ENCODE data around the gene FBXW7. TPM values are rescaled to one million over a fixed set of nuclear protein-coding genes. Genes with fewer than 3 reads are reported as not detected.

The FBXW7 gene
- total RNA-seq, 3 donors from 2014 or later (not counting 1 experiment from before 2014, with no cell fraction given), result 172 to 202 (median 175) TPM

GRCh38 chr4:152281822-152282221 is 254.1 kb downstream of the FBXW7 start:
- ATAC-seq (no peak), DNase-seq (peak in 1 of 2 donors; percentile 20)
- Histone ChIP-seq H3K4me1 (ENCODE audit: control insufficient read depth, insufficient read depth, low read length) (no peaks in the 10 kb centered on the region), H3K27ac (ENCODE audit: low read length) (no peak overlapping the region), H3K27me3 (ENCODE audit: control insufficient read depth, insufficient read depth, low read length) (no peaks in the 10 kb centered on the region), H3K4me3 (ENCODE audit: low read length) (no peak overlapping the region), H3K36me3 (ENCODE audit: control insufficient read depth, insufficient read depth, low read length) (no peaks in the 10 kb centered on the region), H3K9me3 (ENCODE audit: control insufficient read depth, insufficient read depth, low read length) (no peaks in the 10 kb centered on the region)
- Mint-ChIP-seq H3K27me3 (ENCODE audit: low read depth in 2 of 2) (no peaks in the 10 kb centered on the region), H3K9me3 (no peaks in the 10 kb centered on the region), H3K4me1 (no peaks in the 10 kb centered on the region), H3K36me3 (no peaks in the 10 kb centered on the region), H3K4me3 (no peak overlapping the region), H3K27ac (no peak overlapping the region)
- 70% methylated on average over 6 of the region's 6 CpGs for WGBS (ENCODE audit: insufficient coverage)
- TF ChIP-seq, protein P1, sequence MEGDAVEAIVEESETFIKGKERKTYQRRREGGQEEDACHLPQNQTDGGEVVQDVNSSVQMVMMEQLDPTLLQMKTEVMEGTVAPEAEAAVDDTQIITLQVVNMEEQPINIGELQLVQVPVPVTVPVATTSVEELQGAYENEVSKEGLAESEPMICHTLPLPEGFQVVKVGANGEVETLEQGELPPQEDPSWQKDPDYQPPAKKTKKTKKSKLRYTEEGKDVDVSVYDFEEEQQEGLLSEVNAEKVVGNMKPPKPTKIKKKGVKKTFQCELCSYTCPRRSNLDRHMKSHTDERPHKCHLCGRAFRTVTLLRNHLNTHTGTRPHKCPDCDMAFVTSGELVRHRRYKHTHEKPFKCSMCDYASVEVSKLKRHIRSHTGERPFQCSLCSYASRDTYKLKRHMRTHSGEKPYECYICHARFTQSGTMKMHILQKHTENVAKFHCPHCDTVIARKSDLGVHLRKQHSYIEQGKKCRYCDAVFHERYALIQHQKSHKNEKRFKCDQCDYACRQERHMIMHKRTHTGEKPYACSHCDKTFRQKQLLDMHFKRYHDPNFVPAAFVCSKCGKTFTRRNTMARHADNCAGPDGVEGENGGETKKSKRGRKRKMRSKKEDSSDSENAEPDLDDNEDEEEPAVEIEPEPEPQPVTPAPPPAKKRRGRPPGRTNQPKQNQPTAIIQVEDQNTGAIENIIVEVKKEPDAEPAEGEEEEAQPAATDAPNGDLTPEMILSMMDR (IDR thresholded peaks at IDR 0.05), result no peak
- intact Hi-C loops (cut with micrococcal nuclease), result no loop called here

GRCh38 chr4:152281211-152281610 is 254.7 kb downstream of the FBXW7 start:
- ATAC-seq, result no peak

DNA sequence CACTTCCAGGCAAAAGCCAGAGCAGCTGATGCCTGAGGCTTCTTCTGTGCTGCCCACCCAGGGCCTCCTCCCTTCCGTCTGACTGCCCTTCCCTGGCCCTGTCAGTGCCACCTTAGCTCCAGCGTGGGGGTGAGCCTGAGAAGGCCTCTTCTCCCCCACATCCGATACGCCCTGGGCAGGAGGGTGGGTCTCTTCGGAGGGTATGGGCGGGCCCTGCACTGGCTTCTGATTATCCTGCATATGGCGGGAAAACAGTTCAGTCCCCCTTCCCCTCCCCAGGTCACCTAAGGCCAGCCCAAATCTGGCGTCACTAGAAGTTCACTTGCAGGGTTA is 256.7 kb downstream of the FBXW7 start:
- Mint-ChIP-seq H3K4me1 (no peaks in the 10 kb centered on the region), H3K9me3 (no peaks in the 10 kb centered on the region), H3K4me3 (no peak overlapping the region), H3K27ac (no peak overlapping the region), H3K27me3 (ENCODE audit: low read depth in 2 of 2) (no peaks in the 10 kb centered on the region), H3K36me3 (no peaks in the 10 kb centered on the region)
- Histone ChIP-seq H3K9me3 (ENCODE audit: control insufficient read depth, insufficient read depth, low read length) (no peaks in the 10 kb centered on the region), H3K27me3 (ENCODE audit: control insufficient read depth, insufficient read depth, low read length) (no peaks in the 10 kb centered on the region), H3K36me3 (ENCODE audit: control insufficient read depth, insufficient read depth, low read length) (no peaks in the 10 kb centered on the region), H3K4me3 (ENCODE audit: low read length) (no peak overlapping the region), H3K4me1 (ENCODE audit: control insufficient read depth, insufficient read depth, low read length) (no peaks in the 10 kb centered on the region), H3K27ac (ENCODE audit: low read length) (no peak overlapping the region)
- 92% methylated on average over 8 of the region's 8 CpGs for WGBS (ENCODE audit: insufficient coverage)
- DNase-seq, result no peak
- ATAC-seq, result no peak
- TF ChIP-seq, protein P1 (IDR thresholded peaks at IDR 0.05), result no peak
- intact Hi-C loops (cut with micrococcal nuclease), result no loop called here

More at GRCh38 chr4:152281211-152281610, 254.7 kb downstream of the FBXW7 start:
- Mint-ChIP-seq H3K4me1 (no peaks in the 10 kb centered on the region), H3K27ac (no peak overlapping the region), H3K36me3 (no peaks in the 10 kb centered on the region), H3K9me3 (no peaks in the 10 kb centered on the region), H3K4me3 (no peak overlapping the region), H3K27me3 (ENCODE audit: low read depth in 2 of 2) (no peaks in the 10 kb centered on the region)
- Histone ChIP-seq H3K27ac (ENCODE audit: low read length) (no peak overlapping the region), H3K27me3 (ENCODE audit: control insufficient read depth, insufficient read depth, low read length) (no peaks in the 10 kb centered on the region), H3K4me3 (ENCODE audit: low read length) (no peak overlapping the region), H3K9me3 (ENCODE audit: control insufficient read depth, insufficient read depth, low read length) (no peaks in the 10 kb centered on the region), H3K4me1 (ENCODE audit: control insufficient read depth, insufficient read depth, low read length) (no peaks in the 10 kb centered on the region), H3K36me3 (ENCODE audit: control insufficient read depth, insufficient read depth, low read length) (no peaks in the 10 kb centered on the region)
- 84% methylated on average over 2 of the region's 2 CpGs for WGBS (ENCODE audit: insufficient coverage)
- intact Hi-C loops (cut with micrococcal nuclease), result no loop called here
- no peak for DNase-seq
- TF ChIP-seq, protein P1 (IDR thresholded peaks at IDR 0.05), result no peak

- H3K9me3 ChIP-seq (ENCODE audit: control insufficient read depth, insufficient read depth, low read length), result no peaks in the 10 kb centered on the region
- H3K4me1 ChIP-seq (ENCODE audit: control insufficient read depth, insufficient read depth, low read length), result no peaks in the 10 kb centered on the region
- Mint-ChIP-seq H3K36me3 (no peaks in the 10 kb centered on the region), H3K27ac (no peak overlapping the region), H3K4me3 (no peak overlapping the region), H3K4me1 (no peaks in the 10 kb centered on the region), H3K27me3 (ENCODE audit: low read depth in 2 of 2) (no peaks in the 10 kb centered on the region), H3K9me3 (no peaks in the 10 kb centered on the region)
- no peak overlapping the region for H3K27ac ChIP-seq (ENCODE audit: low read length)
- no peaks in the 10 kb centered on the region for H3K36me3 ChIP-seq (ENCODE audit: control insufficient read depth, insufficient read depth, low read length)
- no peak overlapping the region for H3K4me3 ChIP-seq (ENCODE audit: low read length)
- intact Hi-C loops (cut with micrococcal nuclease), result no loop called here
- WGBS (ENCODE audit: insufficient coverage), result 87% methylated on average over 7 of the region's 9 CpGs
- no peaks in the 10 kb centered on the region for H3K27me3 ChIP-seq (ENCODE audit: control insufficient read depth, insufficient read depth, low read length)
- DNase-seq, result no peak
- TF ChIP-seq, protein P1 (IDR thresholded peaks at IDR 0.05), result no peak
- no peak for ATAC-seq
These were observed 257.2 kb downstream of the FBXW7 start for GRCh38 chr4:152278505-152279233.
